Coronary artery (tissue), 2 donors: ENCODE results near the gene KRTAP4-6.

Experiments
- DNase-seq: peaks from one replicate; pipeline ENCODE4 v3.0.0-alpha.2; 2017; ENCODE audit warnings: low spot score
- H3K27ac ChIP-seq, 2 donors: fragments of 200-600 bp; sonication (generic); one replicate each; pipeline ENCODE4 v1.5.1; 2016 to 2019
- H3K4me3 ChIP-seq: fragments of 200-600 bp; sonication (generic); 2 replicates; pipeline ENCODE4 v1.5.1; 2016; ENCODE audit warnings: mild to moderate bottlenecking, moderate library complexity
- CTCF ChIP-seq: fragments of 200-600 bp; sonication (generic); IDR thresholded peaks from one replicate; pipeline ENCODE4 v1.5.1; 2019; ENCODE audit warnings: antibody characterized with exemption

The KRTAP4-6 gene

GRCh38 chr17:41098481-41098880 is 41.9 kb downstream of the KRTAP4-6 start:
- no peak for DNase-seq
- H3K4me3 ChIP-seq, result no peak overlapping the region
- no peak overlapping the region for H3K27ac ChIP-seq
- TF ChIP-seq CTCF, result no peak

- no peak for DNase-seq
- Histone ChIP-seq H3K27ac (no peak within 1 kb of the TSS), H3K4me3 (no peak within 1 kb of the TSS)
- no peak for TF ChIP-seq CTCF
These were observed 42.3 kb downstream of the KRTAP4-6 start, which contains the start of gene KRTAP4-8 for GRCh38 chr17:41098042-41098441. KRTAP4-8 (minus strand) TSS chr17:41098142; CDS start chr17:41098084, 58 bp downstream.

- Histone ChIP-seq H3K27ac (no peak overlapping the region), H3K4me3 (no peak overlapping the region)
- no peak for DNase-seq
- TF ChIP-seq CTCF, result no peak
These were observed 44.3 kb downstream of the KRTAP4-6 start for GRCh38 chr17:41096055-41096454.
